ENCODE measurements around the gene XYLT1.

Gene XYLT1

GRCh38 chr16:17219991-17220390 lies 250.8 kb downstream of the XYLT1 start:
- no peak for TF ChIP-seq CTCF (IDR thresholded peaks at IDR 0.05; ENCODE audit: borderline replicate concordance, insufficient read depth, low read depth, low read length)
- H3K4me3 ChIP-seq (ENCODE audit: low read depth, low read length), result no peak overlapping the region

GRCh38 chr16:17215936-17216335 lies 254.8 kb downstream of the XYLT1 start:
- no peak for TF ChIP-seq CTCF (IDR thresholded peaks at IDR 0.05; ENCODE audit: borderline replicate concordance, insufficient read depth, low read depth, low read length)
- no peak overlapping the region for H3K4me3 ChIP-seq (ENCODE audit: low read depth, low read length)

GRCh38 chr16:17215306-17215705 lies 255.5 kb downstream of the XYLT1 start:
- H3K4me3 ChIP-seq (ENCODE audit: low read depth, low read length), result no peak overlapping the region
- no peak for TF ChIP-seq CTCF (IDR thresholded peaks at IDR 0.05; ENCODE audit: borderline replicate concordance, insufficient read depth, low read depth, low read length)

GRCh38 chr16:17213974-17214373 lies 256.8 kb downstream of the XYLT1 start:
- no peak overlapping the region for H3K4me3 ChIP-seq (ENCODE audit: low read depth, low read length)
- no peak for TF ChIP-seq CTCF (IDR thresholded peaks at IDR 0.05; ENCODE audit: borderline replicate concordance, insufficient read depth, low read depth, low read length)

GRCh38 chr16:17213025-17213424 lies 257.7 kb downstream of the XYLT1 start:
- no peak for TF ChIP-seq CTCF (IDR thresholded peaks at IDR 0.05; ENCODE audit: borderline replicate concordance, insufficient read depth, low read depth, low read length)

GRCh38 chr16:17212606-17213005 lies 258.2 kb downstream of the XYLT1 start:
- H3K4me3 ChIP-seq (ENCODE audit: low read depth, low read length), result no peak overlapping the region
- TF ChIP-seq CTCF (IDR thresholded peaks at IDR 0.05; ENCODE audit: borderline replicate concordance, insufficient read depth, low read depth, low read length), result no peak

More at GRCh38 chr16:17213025-17213424, 257.7 kb downstream of the XYLT1 start:
- no peak overlapping the region for H3K4me3 ChIP-seq (ENCODE audit: low read depth, low read length)

- H3K4me3 ChIP-seq (ENCODE audit: low read depth, low read length), result no peak overlapping the region
Measured at GRCh38 chr16:17211797-17212196, 259.0 kb downstream of the XYLT1 start.

More at GRCh38 chr16:17211797-17212196, 259.0 kb downstream of the XYLT1 start:
- peak; percentile 56; the same call in 1 of the 2 replicates for TF ChIP-seq CTCF (IDR thresholded peaks at IDR 0.05; ENCODE audit: borderline replicate concordance, insufficient read depth, low read depth, low read length)

All from GM12875 (cell line).